IMR-90 (cell line): Measurements from ENCODE around the gene ANKFN1. TPM values are rescaled to one million over a fixed set of nuclear protein-coding genes. Genes with fewer than 3 reads are reported as not detected.

Experiments
- ATAC-seq: fragments of 200-7000 bp; cut with Tn5 transposase; 2 replicates; pipeline ENCODE4 v1.9.1; 2020; ENCODE audit warnings: low read depth, mild to moderate bottlenecking, moderate library complexity
- BruUV-seq: library from RNA; stranded (reverse); fragments of 400-500 nt; replicated peaks from 2 replicates; lab custom pipeline; 2021; lab: Mats Ljungman, UMichigan
- CTCF ChIA-PET: fragments of 300-600 bp; formaldehyde crosslinking; extraction: SDS; loops from one replicate; lab custom pipeline; 2021; ENCODE audit warnings: antibody characterized with exemption; lab: Yijun Ruan, JAX
- POLR2A ChIA-PET: fragments of 300-600 bp; sonication (Branson Sonifier 250); formaldehyde crosslinking; loops from one replicate; lab custom pipeline; 2022; ENCODE audit warnings: antibody characterized with exemption; ENCODE audit not compliant: unreplicated experiment; lab: Charles Lee
- DNase-seq: peaks from one replicate; pipeline ENCODE4 v3.0.0; 2013
- H2AFZ ChIP-seq: replicated peaks from 2 replicates; pipeline ENCODE3; 2013; ENCODE audit warnings: low read length, mild to moderate bottlenecking; ENCODE audit not compliant: poor library complexity
- H2AK5ac ChIP-seq: 2 replicates; pipeline ENCODE4 v1.6.1; 2013; ENCODE audit warnings: low read depth, low read length, inconsistent platforms
- H2AK9ac ChIP-seq: replicated peaks from 2 replicates; pipeline ENCODE3; 2013; ENCODE audit warnings: mild to moderate bottlenecking, low read depth, low read length, moderate library complexity; ENCODE audit not compliant: poor library complexity
- H2BK120ac ChIP-seq: 2 replicates; pipeline ENCODE4 v1.6.1; 2013; ENCODE audit warnings: low read depth, low read length, inconsistent platforms
- H2BK15ac ChIP-seq: 3 replicates; pipeline ENCODE4 v1.6.1; 2013; ENCODE audit warnings: low read depth, low read length, inconsistent platforms
- H2BK20ac ChIP-seq: 2 replicates; pipeline ENCODE4 v1.6.1; 2013; ENCODE audit warnings: low read depth, mild to moderate bottlenecking, inconsistent platforms, low read length, moderate library complexity
- H2BK5ac ChIP-seq: 2 replicates; pipeline ENCODE4 v1.6.1; 2013; ENCODE audit warnings: mild to moderate bottlenecking, low read depth, low read length, inconsistent platforms; ENCODE audit not compliant: poor library complexity, severe bottlenecking
- H3K14ac ChIP-seq: replicated peaks from 2 replicates; pipeline ENCODE4 v1.6.1; 2013; ENCODE audit warnings: low read depth, low read length, inconsistent platforms
- H3K18ac ChIP-seq: 2 replicates; pipeline ENCODE4 v1.6.1; 2013; ENCODE audit warnings: low read depth, low read length, control low read depth
- H3K23ac ChIP-seq: 2 replicates; pipeline ENCODE4 v1.6.1; 2013; ENCODE audit warnings: low read depth, low read length, inconsistent platforms
- H3K27ac ChIP-seq: 2 replicates; pipeline ENCODE4 v1.5.1; 2013; ENCODE audit warnings: mild to moderate bottlenecking, control low read depth, low read length; ENCODE audit not compliant: insufficient read depth
- H3K27me3 ChIP-seq: 2 replicates; pipeline ENCODE4 v1.6.1; 2013; ENCODE audit warnings: low read length; ENCODE audit not compliant: control insufficient read depth, insufficient read depth
- H3K36me3 ChIP-seq: 2 replicates; pipeline ENCODE4 v1.6.1; 2013; ENCODE audit warnings: low read length, mixed read lengths; ENCODE audit not compliant: control insufficient read depth, insufficient read depth
- H3K4ac ChIP-seq: 2 replicates; pipeline ENCODE4 v1.6.1; 2013; ENCODE audit warnings: low read depth, low read length, inconsistent platforms
- H3K4me1 ChIP-seq: 2 replicates; pipeline ENCODE4 v1.6.1; 2013; ENCODE audit warnings: low read length, mixed read lengths; ENCODE audit not compliant: control insufficient read depth, insufficient read depth
- H3K4me2 ChIP-seq: 2 replicates; pipeline ENCODE4 v1.6.1; 2013; ENCODE audit warnings: low read depth, mild to moderate bottlenecking, control low read depth, low read length, moderate library complexity
- H3K4me3 ChIP-seq: 2 replicates; pipeline ENCODE4 v1.5.1; 2013; ENCODE audit warnings: low read depth, mild to moderate bottlenecking, control low read depth, low read length, moderate library complexity; ENCODE audit not compliant: insufficient read depth
- H3K56ac ChIP-seq: 2 replicates; pipeline ENCODE4 v1.6.1; 2013; ENCODE audit warnings: low read length, inconsistent platforms; ENCODE audit not compliant: insufficient read depth; ENCODE audit errors: extremely low read depth
- H3K79me1 ChIP-seq, 2 experiments: 2 replicates each; pipeline ENCODE4 v1.6.1; 2013; ENCODE audit warnings: low read length in 2 of 2, inconsistent platforms in 1 of 2, low read depth in 1 of 2
- H3K9ac ChIP-seq: 2 replicates; pipeline ENCODE4 v1.6.1; 2013; ENCODE audit warnings: low read depth, low read length, control low read depth
- H3K9me1 ChIP-seq: 2 replicates; pipeline ENCODE4 v1.6.1; 2013; ENCODE audit warnings: low read length, inconsistent platforms; ENCODE audit not compliant: insufficient read depth
- H3K9me3 ChIP-seq: 2 replicates; pipeline ENCODE4 v1.6.1; 2013; ENCODE audit warnings: low read length; ENCODE audit not compliant: control insufficient read depth, insufficient read depth
- H4K20me1 ChIP-seq: 2 replicates; pipeline ENCODE4 v1.6.1; 2013; ENCODE audit warnings: low read length, inconsistent platforms; ENCODE audit not compliant: insufficient read depth
- H4K5ac ChIP-seq: 2 replicates; pipeline ENCODE4 v1.6.1; 2013; ENCODE audit warnings: mild to moderate bottlenecking, low read depth, low read length, control low read depth
- H4K8ac ChIP-seq, 2 experiments: 2 replicates each; pipeline ENCODE4 v1.6.1; 2013; ENCODE audit warnings: low read depth in 2 of 2, low read length in 2 of 2, control low read depth in 1 of 2, inconsistent platforms in 1 of 2
- H4K91ac ChIP-seq: 2 replicates; pipeline ENCODE4 v1.6.1; 2013; ENCODE audit warnings: low read depth, low read length, inconsistent platforms; ENCODE audit not compliant: insufficient read depth
- BHLHE40 ChIP-seq: fragments of 150-350 bp; IDR thresholded peaks from 2 replicates; pipeline ENCODE4 v1.6.1; 2016; ENCODE audit warnings: mild to moderate bottlenecking, low read depth, low read length
- CEBPB ChIP-seq: IDR thresholded peaks from 2 replicates; pipeline ENCODE4 v1.6.1; 2012; ENCODE audit warnings: low read depth, low read length, improper control_type of control experiment
- ELK1 ChIP-seq: fragments of 150-350 bp; IDR thresholded peaks from 2 replicates; pipeline ENCODE4 v1.6.1; 2016; ENCODE audit warnings: low read depth, mild to moderate bottlenecking, low read length, moderate library complexity, borderline replicate concordance
- MAFK ChIP-seq: IDR thresholded peaks from 2 replicates; pipeline ENCODE4 v1.6.1; 2012; ENCODE audit warnings: low read depth, low read length, improper control_type of control experiment
- MAZ ChIP-seq: IDR thresholded peaks from 2 replicates; pipeline ENCODE4 v1.6.1; 2012; ENCODE audit warnings: low read depth, mild to moderate bottlenecking, low read length, improper control_type of control experiment, moderate library complexity, borderline replicate concordance
- MXI1 ChIP-seq: IDR thresholded peaks from 2 replicates; pipeline ENCODE4 v1.6.1; 2012; ENCODE audit warnings: low read depth, mild to moderate bottlenecking, low read length, moderate library complexity, borderline replicate concordance
- NFE2L2 ChIP-seq: fragments of 150-350 bp; IDR thresholded peaks from 2 replicates; pipeline ENCODE4 v1.6.1; 2016; ENCODE audit warnings: low read depth, mild to moderate bottlenecking, low read length
- POLR2A ChIP-seq: IDR thresholded peaks from 2 replicates; pipeline ENCODE4 v1.6.1; 2012; ENCODE audit warnings: mild to moderate bottlenecking, low read depth, low read length
- RAD21 ChIP-seq: IDR thresholded peaks from 2 replicates; pipeline ENCODE4 v1.6.1; 2012; ENCODE audit warnings: low read length, improper control_type of control experiment
- RCOR1 ChIP-seq: IDR thresholded peaks from 2 replicates; pipeline ENCODE4 v1.6.1; 2012; ENCODE audit warnings: mild to moderate bottlenecking, low read length, improper control_type of control experiment; ENCODE audit not compliant: insufficient replicate concordance
- RFX5 ChIP-seq: IDR thresholded peaks from 2 replicates; pipeline ENCODE4 v1.8.0; 2012; ENCODE audit warnings: low read depth, mild to moderate bottlenecking, low read length, moderate library complexity
- SMC3 ChIP-seq: fragments of 150-350 bp; IDR thresholded peaks from 2 replicates; pipeline ENCODE4 v1.6.1; 2016; ENCODE audit warnings: low read depth, mild to moderate bottlenecking, antibody characterized with exemption, low read length, moderate library complexity
- WGBS, 2 experiments: methylation state at CpG; one replicate each; pipeline versions ENCODE4 v1.1.5 to v1.1.7; 2013; ENCODE audit warnings: missing lambda C conversion rate in 2 of 2; ENCODE audit not compliant: insufficient read length in 1 of 2; ENCODE audit errors: extremely low coverage in 2 of 2; 5-methylcytosine and 5-hydroxymethylcytosine counted together
- dilution Hi-C: fragments of 300-500 bp; cut with HindIII; formaldehyde crosslinking; loops from one replicate; pipeline ENCODE4 v1.14.3; 2018; ENCODE audit warnings: low sequenced_read_pairs; ENCODE audit not compliant: unreplicated experiment
- in situ Hi-C: fragments of 300-500 bp; cut with MboI; formaldehyde crosslinking; loops from 3 replicates; pipeline ENCODE4 v1.14.3; 2019; ENCODE audit warnings: low sequenced_read_pairs, inconsistent platforms, mixed read lengths
- intact Hi-C: fragments of 100-400 bp; cut with micrococcal nuclease; formaldehyde crosslinking; loops from 2 replicates; pipeline ENCODE4 v1.10.0; 2022
- polyA plus RNA-seq, 3 experiments: library from polyadenylated mRNA; depleted of rRNA; stranded (reverse); fragments of >200 nt; gene quantifications; 2 replicates each; pipeline ENCODE4 v1.2.3, GENCODE V29; 2012; ENCODE audit warnings: low replicate concordance in 1 of 3
- total RNA-seq: library from RNA; depleted of rRNA; stranded (reverse); fragments of >200 nt; gene quantifications from 2 replicates; pipeline ENCODE4 v1.2.3, GENCODE V29; 2012

Gene ANKFN1
- total and polyA plus RNA-seq, 2 of the 4 experiments (the other 2 are of a cell fraction) = not detected

DNA sequence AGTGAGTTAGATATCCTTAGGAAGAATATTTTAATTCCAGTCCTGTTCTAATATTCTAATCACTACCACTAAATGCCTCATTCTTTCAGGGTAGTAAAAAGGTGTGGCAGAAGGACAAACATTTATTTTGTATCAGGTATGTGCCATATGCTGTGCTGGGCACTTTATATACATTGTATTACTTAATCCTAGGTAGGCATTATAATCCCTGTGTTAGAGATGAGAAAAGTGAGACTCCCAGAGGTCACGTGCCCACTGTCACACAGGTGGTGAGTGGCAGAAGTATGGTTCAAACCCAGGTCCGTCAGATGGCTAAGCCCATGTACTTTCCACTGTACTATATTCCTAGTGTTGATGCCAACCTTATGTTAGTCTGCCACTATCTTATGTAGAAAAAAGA is 335.5 kb downstream of the ANKFN1 start:
- Histone ChIP-seq H3K9ac (no peak overlapping the region), H3K4me3 (no peak overlapping the region), H3K14ac (no peak overlapping the region), H3K9me1 (no peaks in the 10 kb centered on the region), H3K18ac (no peak overlapping the region), H4K5ac (no peak overlapping the region), H2BK20ac (no peak overlapping the region), H2AK5ac (no peak overlapping the region), H4K8ac (no peak overlapping the region), H3K79me1 (no peaks in the 10 kb centered on the region), H2BK120ac (no peak overlapping the region), H3K36me3 (no peaks in the 10 kb centered on the region), H3K4me1 (no peaks in the 10 kb centered on the region), H4K91ac (no peak overlapping the region), H3K4me2 (no peak overlapping the region), H2AK9ac (no peak overlapping the region), H3K27ac (no peak overlapping the region), H2BK15ac (no peak overlapping the region), H3K27me3 (no peaks in the 10 kb centered on the region), H2BK5ac (no peak overlapping the region), H2AFZ (no peak overlapping the region), H3K56ac (no peak overlapping the region), H3K9me3 (no peaks in the 10 kb centered on the region), H3K23ac (no peak overlapping the region), H3K4ac (no peak overlapping the region), H4K20me1 (no peaks in the 10 kb centered on the region)
- ChIA-PET CTCF (no interaction called here), POLR2A (no interaction called here)
- no CpG with 5 or more reads among the region's 2 CpGs for WGBS, 2 experiments
- TF ChIP-seq CEBPB (no peak), POLR2A (no peak), MAFK (no peak), MXI1 (no peak), NFE2L2 (no peak), BHLHE40 (no peak), RCOR1 (no peak), MAZ (no peak), RAD21 (no peak), ELK1 (no peak), SMC3 (no peak), RFX5 (no peak)
- no TSS peak for BruUV-seq
- in situ Hi-C loops (no loop called here), intact Hi-C loops (no loop called here), dilution Hi-C loops (no loop called here)
- DNase-seq = no peak
- ATAC-seq = no peak
